Nucleus accumbens (tissue), 56 donors: Measurements from ENCODE around the gene SPATA12.

Experiments used
- DNase-seq, 56 donors: peaks; one replicate each; lab custom pipeline; 2025; lab: John Stamatoyannopoulos, UW

SPATA12 gene, protein sequence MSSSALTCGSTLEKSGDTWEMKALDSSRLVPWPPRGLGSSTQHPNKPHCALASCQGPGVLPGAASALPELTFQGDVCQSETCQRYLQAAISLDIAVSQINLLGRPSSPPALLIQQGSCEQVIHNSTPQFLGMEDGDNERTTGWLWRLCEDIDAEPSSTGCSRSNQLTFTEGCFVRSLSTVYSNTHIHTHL

DNA sequence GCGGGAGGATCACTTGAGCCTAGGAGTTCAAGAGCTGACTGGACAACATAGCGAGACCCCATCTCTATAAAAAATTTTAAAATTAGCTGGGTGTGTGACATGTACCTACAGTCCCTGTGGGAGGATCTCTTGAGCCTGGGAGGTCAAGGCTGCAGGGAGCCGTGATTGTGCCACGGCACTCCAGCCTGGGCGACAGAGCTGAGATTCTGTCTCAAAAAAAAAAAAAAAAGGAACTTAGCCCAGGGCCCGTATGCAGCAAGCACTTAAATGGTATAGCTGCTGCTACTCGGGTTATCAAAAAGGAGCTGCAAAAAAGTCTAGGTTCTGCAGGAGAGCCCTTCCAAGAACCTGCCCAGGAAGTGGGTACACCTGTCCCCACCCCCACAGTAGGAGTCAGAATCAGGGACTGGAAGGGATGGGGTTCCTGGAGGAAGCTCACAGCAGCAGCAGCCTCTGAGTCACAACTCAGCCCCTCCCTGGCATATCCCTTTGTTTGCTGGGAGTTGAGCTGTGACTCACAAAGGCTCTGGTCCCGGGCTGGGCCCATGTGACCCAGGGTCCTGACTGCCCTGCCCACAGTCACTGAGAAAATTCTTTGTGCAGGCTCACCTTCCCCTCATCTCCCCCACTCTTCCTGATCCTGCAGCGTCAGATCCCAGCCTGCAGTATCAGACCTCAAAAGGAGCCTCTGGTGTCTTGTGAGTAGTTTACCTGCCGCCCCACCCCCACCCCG lies at the start of gene SPATA12:
SPATA12 (plus strand) TSS at position 576 of the 733 bp plus-strand sequence. CDS start 13,031 bp downstream, outside the sequence.
- DNase-seq: peak in 52 of 56 donors; percentile 2 to 93 (median 62)

GRCh38 chr3:57011022-57011421 lies 49.4 kb upstream of the SPATA12 start:
- no peak for DNase-seq

- no peak for DNase-seq
Observed at GRCh38 chr3:57012847-57013246, 47.6 kb upstream of the SPATA12 start.

DNA sequence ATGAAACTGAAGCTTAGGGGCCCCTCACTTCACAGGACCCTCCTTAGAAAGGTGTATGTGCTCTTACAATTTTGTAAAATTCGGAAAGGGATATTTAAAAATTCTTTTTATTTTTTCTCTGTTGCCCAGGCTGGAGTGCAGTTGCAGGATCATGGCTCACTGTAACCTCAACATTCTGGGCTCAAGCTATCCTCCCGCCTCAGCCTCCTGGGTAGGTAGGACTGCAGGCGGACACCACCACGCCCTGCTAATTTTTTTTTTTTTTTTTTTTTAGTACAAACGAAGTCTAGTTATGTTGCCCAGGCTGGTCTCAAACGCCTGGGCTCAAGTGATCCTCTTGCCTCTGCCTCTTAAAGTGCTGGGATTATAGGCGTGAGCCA lies 45.1 kb upstream of the SPATA12 start:
- DNase-seq: no peak

DNA sequence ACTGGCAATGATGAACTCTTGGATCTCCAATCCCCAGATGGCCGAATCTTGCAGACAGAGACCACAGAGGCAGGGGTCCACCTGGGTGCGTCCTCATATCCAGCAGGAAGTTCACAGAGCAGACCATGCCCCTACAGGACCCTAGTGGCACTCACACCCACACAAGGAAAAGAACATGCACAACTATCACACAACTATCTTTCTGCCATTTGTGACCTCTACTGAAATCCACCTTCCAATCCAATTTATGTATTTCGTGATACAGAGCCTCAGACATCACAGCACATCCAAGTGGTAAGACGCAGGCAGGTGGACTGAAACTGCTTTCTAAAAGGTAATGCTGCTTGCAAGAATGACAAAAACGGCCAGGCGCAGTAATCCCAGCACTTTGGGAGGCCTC lies 44.6 kb upstream of the SPATA12 start:
- DNase-seq: no peak

DNA sequence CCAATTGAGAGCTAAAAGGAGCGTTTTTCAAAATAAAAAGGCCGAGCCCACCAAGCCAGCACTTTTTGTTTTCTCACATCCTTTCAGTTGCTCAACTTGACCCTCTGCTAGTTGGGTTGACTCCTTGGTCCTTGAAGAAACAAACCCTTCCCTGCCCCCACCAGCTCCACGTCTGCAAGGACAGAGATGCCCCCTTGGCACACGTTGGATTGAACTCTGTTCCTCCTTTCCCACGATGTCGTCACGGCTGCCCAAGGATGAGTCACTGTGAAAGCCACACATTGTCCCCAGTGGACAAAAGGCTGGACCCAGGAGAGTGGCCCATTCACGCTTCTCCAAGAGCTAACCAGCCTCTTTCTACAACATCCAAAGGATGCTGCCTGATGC lies 43.0 kb upstream of the SPATA12 start:
- peak in 54 of 56 donors; percentile 15 to 92 (median 76) for DNase-seq

- DNase-seq: no peak
Observed at GRCh38 chr3:57018246-57018645, 42.2 kb upstream of the SPATA12 start.

GRCh38 chr3:57019057-57019456 lies 41.4 kb upstream of the SPATA12 start:
- no peak for DNase-seq

GRCh38 chr3:57025237-57025636 lies 35.2 kb upstream of the SPATA12 start:
- DNase-seq: no peak

DNA sequence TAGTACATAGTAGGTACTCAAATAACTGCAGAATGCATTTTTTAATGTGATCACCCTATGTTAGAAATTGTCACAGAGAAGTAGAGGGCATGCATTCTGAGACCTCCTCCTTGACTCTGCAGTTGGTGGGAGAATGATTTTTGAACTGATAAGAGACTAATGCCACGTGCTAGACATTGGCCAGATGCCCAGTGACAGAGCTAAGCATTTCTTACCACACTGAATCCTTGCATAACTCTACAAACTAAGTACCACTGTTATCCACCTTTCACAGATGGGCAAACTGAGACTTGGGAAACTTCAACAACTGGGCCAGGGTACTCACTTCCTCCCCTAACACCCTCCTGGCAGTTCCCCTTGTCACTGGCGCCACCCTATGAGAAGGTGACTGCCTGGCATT lies 33.5 kb upstream of the SPATA12 start:
- no peak for DNase-seq

- DNase-seq: no peak
Observed at GRCh38 chr3:57029383-57029782, 31.1 kb upstream of the SPATA12 start.

- no peak for DNase-seq
Observed at GRCh38 chr3:57029924-57030323, 30.5 kb upstream of the SPATA12 start.

GRCh38 chr3:57030721-57031120 lies 29.7 kb upstream of the SPATA12 start:
- no peak for DNase-seq

GRCh38 chr3:57031631-57032541 lies 28.6 kb upstream of the SPATA12 start:
- no peak for DNase-seq

- no peak for DNase-seq
Observed at GRCh38 chr3:57036952-57037351, 23.5 kb upstream of the SPATA12 start.

- no peak for DNase-seq
Observed at GRCh38 chr3:57038466-57039164, 21.8 kb upstream of the SPATA12 start.

DNA sequence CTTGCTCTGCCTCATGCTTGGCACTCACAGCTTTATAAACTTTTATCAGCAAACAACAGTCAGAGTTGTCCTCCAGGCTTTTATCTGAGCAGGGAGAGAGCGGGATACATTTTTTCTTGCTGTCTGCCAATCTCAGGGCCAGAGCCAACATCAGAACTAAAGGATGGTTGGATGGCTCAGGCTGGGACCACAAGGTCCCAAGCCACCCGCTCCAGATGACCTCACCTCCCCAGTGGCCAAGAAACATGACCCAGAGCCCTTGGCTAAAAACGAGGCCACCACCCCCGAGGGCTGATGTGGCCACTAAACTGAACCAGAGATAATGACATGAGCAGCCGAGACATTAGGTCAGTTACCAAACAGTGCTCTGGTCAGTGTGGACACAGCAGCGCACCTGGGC lies 18.8 kb upstream of the SPATA12 start:
- DNase-seq: no peak

DNA sequence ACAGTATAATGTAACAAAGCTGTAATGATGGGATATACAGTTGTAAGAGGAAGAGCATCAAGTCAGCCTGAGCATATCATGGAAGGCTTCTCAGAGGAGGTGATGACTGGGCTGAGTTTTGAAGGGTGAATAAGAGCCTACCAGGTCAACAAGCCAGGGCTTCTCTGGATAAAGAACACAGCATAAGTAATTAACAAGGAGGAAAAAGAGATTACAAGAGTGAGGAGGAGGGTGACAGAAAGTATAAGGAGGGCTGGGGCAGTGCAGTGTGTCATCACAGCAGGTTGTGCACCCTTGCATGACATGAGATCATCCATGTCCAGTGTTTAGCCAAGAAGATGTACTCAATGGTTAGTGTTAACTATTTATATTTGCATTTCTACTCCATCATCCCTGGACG lies 16.9 kb upstream of the SPATA12 start:
- no peak for DNase-seq

DNA sequence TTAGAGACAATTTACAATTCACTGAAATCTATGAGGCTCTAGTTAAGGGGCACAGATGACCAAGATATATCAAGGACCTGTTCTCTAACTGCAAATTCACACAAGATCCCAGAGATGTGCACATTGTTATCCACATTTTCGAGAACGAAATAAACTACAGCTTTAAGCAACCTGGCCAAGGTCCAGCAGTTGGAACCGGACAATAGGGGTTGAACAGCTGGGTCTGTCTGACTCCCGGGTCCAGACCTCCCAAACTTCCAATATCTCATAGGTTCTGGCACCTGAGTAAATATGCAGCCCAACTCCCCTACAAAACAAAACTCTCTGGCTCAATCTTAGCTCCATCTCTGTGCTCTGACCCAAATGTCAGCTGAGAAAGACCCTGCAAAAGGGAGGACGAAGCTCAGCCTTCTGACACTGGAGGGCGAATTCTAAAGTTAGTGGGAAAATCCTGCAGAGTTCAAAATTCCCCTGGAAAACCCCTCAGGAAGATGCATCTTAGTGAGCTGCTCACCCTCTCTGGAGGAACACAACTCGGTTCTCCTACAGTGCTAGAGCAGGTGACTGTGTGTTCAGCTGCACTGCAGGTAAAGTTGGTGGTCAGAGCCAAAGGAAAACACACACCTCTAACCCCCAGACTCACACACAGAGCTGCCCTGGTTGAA lies 14.2 kb upstream of the SPATA12 start:
- no peak for DNase-seq

- DNase-seq: peak in 34 of 56 donors; percentile 1 to 73 (median 28)
Observed at GRCh38 chr3:57048052-57048671, 12.3 kb upstream of the SPATA12 start.
